ENCODE data around the gene KRTAP19-2. TPM values are rescaled to one million over a fixed set of nuclear protein-coding genes. Genes with fewer than 3 reads are reported as not detected.

KRTAP19-2 gene
- total RNA-seq, 1 experiment from 2014 or later = not detected

DNA sequence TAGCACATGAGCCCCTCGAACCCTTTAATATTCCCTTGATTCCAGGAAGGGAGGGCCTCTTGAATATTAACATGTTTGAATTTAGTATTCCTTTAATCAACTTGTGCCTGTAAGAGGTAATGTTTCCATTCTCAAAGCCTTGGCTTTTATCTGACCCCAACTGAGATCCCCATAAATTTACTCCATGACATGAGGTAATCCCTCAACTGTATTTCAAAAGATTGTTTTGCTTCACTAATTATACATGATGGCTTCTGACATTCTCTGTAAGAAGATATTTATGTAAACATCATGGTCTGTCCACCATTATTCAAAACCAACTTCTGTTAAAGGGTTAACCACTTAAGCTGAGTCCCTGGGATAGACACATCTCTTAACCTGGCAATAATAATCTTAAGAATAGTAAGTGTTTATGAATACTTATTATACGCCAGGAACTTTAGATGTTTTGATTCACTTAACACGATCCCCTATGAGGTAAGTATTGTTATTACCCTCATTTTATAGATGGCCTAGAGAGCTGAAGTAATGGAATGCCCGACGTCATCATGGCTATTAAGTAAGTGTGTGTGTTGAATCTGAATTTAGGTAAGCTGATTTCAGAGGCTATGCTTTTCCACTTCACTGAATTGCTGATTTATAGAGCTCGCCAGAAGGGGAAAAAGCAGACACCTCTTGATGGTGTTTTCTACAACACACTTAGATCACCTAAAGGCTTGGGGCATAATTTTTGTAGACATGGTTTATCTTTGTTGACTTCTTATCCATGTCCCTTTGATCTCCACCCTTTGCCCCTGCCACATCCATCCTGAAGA, 18.1 kb downstream of the KRTAP19-2 start (continued):
- TF ChIP-seq, protein P1, sequence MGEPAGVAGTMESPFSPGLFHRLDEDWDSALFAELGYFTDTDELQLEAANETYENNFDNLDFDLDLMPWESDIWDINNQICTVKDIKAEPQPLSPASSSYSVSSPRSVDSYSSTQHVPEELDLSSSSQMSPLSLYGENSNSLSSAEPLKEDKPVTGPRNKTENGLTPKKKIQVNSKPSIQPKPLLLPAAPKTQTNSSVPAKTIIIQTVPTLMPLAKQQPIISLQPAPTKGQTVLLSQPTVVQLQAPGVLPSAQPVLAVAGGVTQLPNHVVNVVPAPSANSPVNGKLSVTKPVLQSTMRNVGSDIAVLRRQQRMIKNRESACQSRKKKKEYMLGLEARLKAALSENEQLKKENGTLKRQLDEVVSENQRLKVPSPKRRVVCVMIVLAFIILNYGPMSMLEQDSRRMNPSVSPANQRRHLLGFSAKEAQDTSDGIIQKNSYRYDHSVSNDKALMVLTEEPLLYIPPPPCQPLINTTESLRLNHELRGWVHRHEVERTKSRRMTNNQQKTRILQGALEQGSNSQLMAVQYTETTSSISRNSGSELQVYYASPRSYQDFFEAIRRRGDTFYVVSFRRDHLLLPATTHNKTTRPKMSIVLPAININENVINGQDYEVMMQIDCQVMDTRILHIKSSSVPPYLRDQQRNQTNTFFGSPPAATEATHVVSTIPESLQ (CRISPR knock-in tag; IDR thresholded peaks at IDR 0.05) = no peak
- no peak for TF ChIP-seq EMX1 (CRISPR knock-in tag; IDR thresholded peaks at IDR 0.05)

DNA sequence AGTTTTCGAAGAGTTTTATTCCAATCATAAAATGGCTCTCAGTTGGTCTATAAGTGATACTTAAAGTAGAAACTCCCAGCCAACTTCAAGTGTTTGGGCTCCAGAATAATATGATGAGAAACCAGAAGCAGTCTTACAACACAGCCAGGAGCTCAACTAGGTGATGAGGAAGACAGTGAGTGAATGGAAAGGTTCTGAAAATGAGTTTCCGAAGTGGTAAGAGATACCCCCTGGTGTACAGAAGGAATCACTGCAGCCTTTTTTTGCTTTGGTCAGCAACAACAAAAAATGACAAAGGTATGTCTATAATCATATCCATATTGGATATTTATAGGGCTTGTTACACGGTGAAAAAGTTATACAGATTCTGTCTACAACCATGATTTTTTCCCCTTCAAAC, 23.5 kb downstream of the KRTAP19-2 start:
- no peaks in the 10 kb centered on the region for H3K4me1 Mint-ChIP-seq
- H3K27ac Mint-ChIP-seq = no peak overlapping the region
- H3K9me3 Mint-ChIP-seq = no peaks in the 10 kb centered on the region
- TF ChIP-seq, protein P2, sequence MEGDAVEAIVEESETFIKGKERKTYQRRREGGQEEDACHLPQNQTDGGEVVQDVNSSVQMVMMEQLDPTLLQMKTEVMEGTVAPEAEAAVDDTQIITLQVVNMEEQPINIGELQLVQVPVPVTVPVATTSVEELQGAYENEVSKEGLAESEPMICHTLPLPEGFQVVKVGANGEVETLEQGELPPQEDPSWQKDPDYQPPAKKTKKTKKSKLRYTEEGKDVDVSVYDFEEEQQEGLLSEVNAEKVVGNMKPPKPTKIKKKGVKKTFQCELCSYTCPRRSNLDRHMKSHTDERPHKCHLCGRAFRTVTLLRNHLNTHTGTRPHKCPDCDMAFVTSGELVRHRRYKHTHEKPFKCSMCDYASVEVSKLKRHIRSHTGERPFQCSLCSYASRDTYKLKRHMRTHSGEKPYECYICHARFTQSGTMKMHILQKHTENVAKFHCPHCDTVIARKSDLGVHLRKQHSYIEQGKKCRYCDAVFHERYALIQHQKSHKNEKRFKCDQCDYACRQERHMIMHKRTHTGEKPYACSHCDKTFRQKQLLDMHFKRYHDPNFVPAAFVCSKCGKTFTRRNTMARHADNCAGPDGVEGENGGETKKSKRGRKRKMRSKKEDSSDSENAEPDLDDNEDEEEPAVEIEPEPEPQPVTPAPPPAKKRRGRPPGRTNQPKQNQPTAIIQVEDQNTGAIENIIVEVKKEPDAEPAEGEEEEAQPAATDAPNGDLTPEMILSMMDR (IDR thresholded peaks at IDR 0.05) = peak; percentile 66
- TF ChIP-seq, protein P3, sequence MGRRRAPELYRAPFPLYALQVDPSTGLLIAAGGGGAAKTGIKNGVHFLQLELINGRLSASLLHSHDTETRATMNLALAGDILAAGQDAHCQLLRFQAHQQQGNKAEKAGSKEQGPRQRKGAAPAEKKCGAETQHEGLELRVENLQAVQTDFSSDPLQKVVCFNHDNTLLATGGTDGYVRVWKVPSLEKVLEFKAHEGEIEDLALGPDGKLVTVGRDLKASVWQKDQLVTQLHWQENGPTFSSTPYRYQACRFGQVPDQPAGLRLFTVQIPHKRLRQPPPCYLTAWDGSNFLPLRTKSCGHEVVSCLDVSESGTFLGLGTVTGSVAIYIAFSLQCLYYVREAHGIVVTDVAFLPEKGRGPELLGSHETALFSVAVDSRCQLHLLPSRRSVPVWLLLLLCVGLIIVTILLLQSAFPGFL (CRISPR knock-in tag; IDR thresholded peaks at IDR 0.05; ENCODE audit: borderline replicate concordance) = no peak
- no peak overlapping the region for H3K4me3 Mint-ChIP-seq
- no peaks in the 10 kb centered on the region for H3K27me3 Mint-ChIP-seq (ENCODE audit: low read depth)
- ATAC-seq (peak; percentile 38; the same call in 1 of the 2 replicates), DNase-seq (ENCODE audit: low spot score) (no peak)
- H3K36me3 Mint-ChIP-seq = no peaks in the 10 kb centered on the region
- POLR2A ChIA-PET = no interaction called here
- CTCF ChIA-PET = interaction anchor here (0.6 to 1.8 kb wide), 20 partner anchors 8 to 194 kb away, joined by 3 to 19 read pairs (median 4); partner anchors contain the start of genes KRTAP15-1, KRTAP23-1 and KRTAP25-1

DNA sequence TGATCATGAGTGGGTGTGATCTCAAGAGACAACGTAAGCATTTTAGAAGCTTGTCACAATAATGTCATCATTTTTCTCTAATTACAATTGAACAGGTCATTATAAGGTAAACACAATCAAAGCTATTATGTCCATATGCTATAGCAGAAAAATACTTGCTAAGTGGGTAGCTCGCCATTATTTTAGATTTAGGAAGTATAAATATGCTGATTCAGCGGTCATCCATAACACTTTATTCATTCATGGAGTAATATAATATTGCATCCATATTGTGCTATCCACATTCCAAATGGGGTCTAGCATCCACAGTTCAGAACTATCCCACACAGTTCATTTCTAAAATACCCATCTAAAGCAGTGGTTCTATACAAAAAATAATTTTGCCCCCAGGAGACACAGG, 38.7 kb downstream of the KRTAP19-2 start:
- peaks cover 19% of the 10 kb centered on the region for H3K4me1 Mint-ChIP-seq
- no peak overlapping the region for H3K4me3 Mint-ChIP-seq
- POLR2A ChIA-PET = interaction anchor here (0.6 kb wide), 1 partner anchor 213 kb away, joined by 3 read pairs; no protein-coding TSS in a partner anchor
- H3K27ac Mint-ChIP-seq = no peak overlapping the region
- H3K9me3 Mint-ChIP-seq = no peaks in the 10 kb centered on the region
- H3K27me3 Mint-ChIP-seq (ENCODE audit: low read depth) = no peaks in the 10 kb centered on the region
- TF ChIP-seq EMX1 (CRISPR knock-in tag; IDR thresholded peaks at IDR 0.05) = no peak
- TF ChIP-seq TEAD4 (CRISPR knock-in tag; IDR thresholded peaks at IDR 0.05) = no peak
- TF ChIP-seq GRHL2 (CRISPR knock-in tag; IDR thresholded peaks at IDR 0.05; ENCODE audit: insufficient replicate concordance, severe bottlenecking) = no peak
- TF ChIP-seq, protein P1 (CRISPR knock-in tag; IDR thresholded peaks at IDR 0.05) = no peak
- TF ChIP-seq, protein P4, sequence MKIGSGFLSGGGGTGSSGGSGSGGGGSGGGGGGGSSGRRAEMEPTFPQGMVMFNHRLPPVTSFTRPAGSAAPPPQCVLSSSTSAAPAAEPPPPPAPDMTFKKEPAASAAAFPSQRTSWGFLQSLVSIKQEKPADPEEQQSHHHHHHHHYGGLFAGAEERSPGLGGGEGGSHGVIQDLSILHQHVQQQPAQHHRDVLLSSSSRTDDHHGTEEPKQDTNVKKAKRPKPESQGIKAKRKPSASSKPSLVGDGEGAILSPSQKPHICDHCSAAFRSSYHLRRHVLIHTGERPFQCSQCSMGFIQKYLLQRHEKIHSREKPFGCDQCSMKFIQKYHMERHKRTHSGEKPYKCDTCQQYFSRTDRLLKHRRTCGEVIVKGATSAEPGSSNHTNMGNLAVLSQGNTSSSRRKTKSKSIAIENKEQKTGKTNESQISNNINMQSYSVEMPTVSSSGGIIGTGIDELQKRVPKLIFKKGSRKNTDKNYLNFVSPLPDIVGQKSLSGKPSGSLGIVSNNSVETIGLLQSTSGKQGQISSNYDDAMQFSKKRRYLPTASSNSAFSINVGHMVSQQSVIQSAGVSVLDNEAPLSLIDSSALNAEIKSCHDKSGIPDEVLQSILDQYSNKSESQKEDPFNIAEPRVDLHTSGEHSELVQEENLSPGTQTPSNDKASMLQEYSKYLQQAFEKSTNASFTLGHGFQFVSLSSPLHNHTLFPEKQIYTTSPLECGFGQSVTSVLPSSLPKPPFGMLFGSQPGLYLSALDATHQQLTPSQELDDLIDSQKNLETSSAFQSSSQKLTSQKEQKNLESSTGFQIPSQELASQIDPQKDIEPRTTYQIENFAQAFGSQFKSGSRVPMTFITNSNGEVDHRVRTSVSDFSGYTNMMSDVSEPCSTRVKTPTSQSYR (CRISPR knock-in tag; IDR thresholded peaks at IDR 0.05) = no peak
- TF ChIP-seq, protein P5, sequence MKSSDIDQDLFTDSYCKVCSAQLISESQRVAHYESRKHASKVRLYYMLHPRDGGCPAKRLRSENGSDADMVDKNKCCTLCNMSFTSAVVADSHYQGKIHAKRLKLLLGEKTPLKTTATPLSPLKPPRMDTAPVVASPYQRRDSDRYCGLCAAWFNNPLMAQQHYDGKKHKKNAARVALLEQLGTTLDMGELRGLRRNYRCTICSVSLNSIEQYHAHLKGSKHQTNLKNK (CRISPR knock-in tag; IDR thresholded peaks at IDR 0.05) = no peak
- DNase-seq (ENCODE audit: low spot score) = no peak
- H3K36me3 Mint-ChIP-seq = no peaks in the 10 kb centered on the region
- CTCF ChIA-PET = no interaction called here
- no peak for ATAC-seq
